ENCODE results near the gene ZNF579. TPM values are rescaled to one million over a fixed set of nuclear protein-coding genes. Genes with fewer than 3 reads are reported as not detected.

ZNF579 gene
- total and polyA plus RNA-seq, 2 of the 13 experiments (the other 11 are each of a cell fraction or from before 2014, with no cell fraction given) = 2.1 to 2.9 TPM

DNA sequence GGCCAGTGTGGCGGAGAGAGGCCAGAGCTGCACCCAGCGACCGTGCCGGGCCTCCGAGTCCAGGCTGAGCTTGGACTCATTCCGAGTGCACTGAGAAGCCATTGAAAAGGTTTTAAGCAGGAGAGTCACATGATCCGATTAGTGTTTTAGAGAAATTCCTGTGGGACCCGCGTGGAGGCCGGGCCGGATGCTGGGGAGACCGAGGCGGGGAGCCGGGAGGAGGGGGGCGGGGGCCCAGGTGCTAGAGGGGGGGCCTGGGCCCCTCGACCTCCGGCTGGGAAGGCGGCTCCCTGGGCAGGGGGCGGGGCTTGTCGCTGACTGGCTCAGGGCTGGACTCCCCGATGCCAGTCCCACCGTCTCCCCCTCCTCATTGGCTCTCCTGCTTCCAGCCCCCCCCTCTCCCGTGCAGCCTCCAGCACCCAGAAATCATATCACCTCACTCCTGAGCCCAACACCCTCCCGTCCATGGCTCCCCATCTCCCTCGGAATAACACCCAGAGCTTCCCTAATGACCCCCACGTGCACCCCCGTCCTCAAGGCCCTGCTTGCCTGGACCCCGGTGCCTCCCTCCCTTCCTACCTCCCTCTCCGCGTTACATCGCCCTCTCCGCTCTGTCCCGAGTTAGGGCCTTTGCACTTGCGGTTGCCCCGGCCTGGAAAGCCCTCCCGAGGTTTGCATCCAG lies 5.2 kb upstream of the ZNF579 start (continued):
- TF ChIP-seq SIX4 (CRISPR knock-in tag; IDR thresholded peaks at IDR 0.05) (no peak), DNMT1 (CRISPR knock-in tag; IDR thresholded peaks at IDR 0.05) (no peak), ZFX (CRISPR knock-in tag; IDR thresholded peaks at IDR 0.05; ENCODE audit: low read depth) (peak; percentile 65), HNRNPLL (IDR thresholded peaks at IDR 0.05; ENCODE audit: low read depth, low read length, poor library complexity, severe bottlenecking) (peak; percentile 33), GTF3A (CRISPR knock-in tag; conservative IDR thresholded peaks at IDR 0.05) (no peak), ZNF326 (CRISPR knock-in tag; IDR thresholded peaks at IDR 0.05; ENCODE audit: borderline replicate concordance) (no peak), ZNF747 (CRISPR knock-in tag; IDR thresholded peaks at IDR 0.05; ENCODE audit: borderline replicate concordance) (no peak), TP53 (CRISPR knock-in tag; conservative IDR thresholded peaks at IDR 0.05) (no peak), ZNF34 (CRISPR knock-in tag; IDR thresholded peaks at IDR 0.05; ENCODE audit: borderline replicate concordance) (no peak), ZBTB38 (CRISPR knock-in tag; IDR thresholded peaks at IDR 0.05) (peak; percentile 72; the same call in 1 of the 2 replicates), MED1 (CRISPR knock-in tag; IDR thresholded peaks at IDR 0.05) (0 out of 2 replicates have a peak, but pooled peaks have one; percentile 16), ELF4 (CRISPR knock-in tag; IDR thresholded peaks at IDR 0.05; ENCODE audit: borderline replicate concordance) (no peak), SP140L (CRISPR knock-in tag; IDR thresholded peaks at IDR 0.05; ENCODE audit: borderline replicate concordance) (no peak), NFE2L2 (IDR thresholded peaks at IDR 0.05; ENCODE audit: low read length) (no peak), IKZF1 (IDR thresholded peaks at IDR 0.05) (no peak), CHD4 (IDR thresholded peaks at IDR 0.05; ENCODE audit: borderline replicate concordance, low read length) (no peak), TMF1 (CRISPR knock-in tag; IDR thresholded peaks at IDR 0.05; ENCODE audit: low read depth) (no peak)
- TF ChIP-seq, protein P1, sequence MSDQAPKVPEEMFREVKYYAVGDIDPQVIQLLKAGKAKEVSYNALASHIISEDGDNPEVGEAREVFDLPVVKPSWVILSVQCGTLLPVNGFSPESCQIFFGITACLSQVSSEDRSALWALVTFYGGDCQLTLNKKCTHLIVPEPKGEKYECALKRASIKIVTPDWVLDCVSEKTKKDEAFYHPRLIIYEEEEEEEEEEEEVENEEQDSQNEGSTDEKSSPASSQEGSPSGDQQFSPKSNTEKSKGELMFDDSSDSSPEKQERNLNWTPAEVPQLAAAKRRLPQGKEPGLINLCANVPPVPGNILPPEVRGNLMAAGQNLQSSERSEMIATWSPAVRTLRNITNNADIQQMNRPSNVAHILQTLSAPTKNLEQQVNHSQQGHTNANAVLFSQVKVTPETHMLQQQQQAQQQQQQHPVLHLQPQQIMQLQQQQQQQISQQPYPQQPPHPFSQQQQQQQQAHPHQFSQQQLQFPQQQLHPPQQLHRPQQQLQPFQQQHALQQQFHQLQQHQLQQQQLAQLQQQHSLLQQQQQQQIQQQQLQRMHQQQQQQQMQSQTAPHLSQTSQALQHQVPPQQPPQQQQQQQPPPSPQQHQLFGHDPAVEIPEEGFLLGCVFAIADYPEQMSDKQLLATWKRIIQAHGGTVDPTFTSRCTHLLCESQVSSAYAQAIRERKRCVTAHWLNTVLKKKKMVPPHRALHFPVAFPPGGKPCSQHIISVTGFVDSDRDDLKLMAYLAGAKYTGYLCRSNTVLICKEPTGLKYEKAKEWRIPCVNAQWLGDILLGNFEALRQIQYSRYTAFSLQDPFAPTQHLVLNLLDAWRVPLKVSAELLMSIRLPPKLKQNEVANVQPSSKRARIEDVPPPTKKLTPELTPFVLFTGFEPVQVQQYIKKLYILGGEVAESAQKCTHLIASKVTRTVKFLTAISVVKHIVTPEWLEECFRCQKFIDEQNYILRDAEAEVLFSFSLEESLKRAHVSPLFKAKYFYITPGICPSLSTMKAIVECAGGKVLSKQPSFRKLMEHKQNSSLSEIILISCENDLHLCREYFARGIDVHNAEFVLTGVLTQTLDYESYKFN (CRISPR knock-in tag; conservative IDR thresholded peaks at IDR 0.05) = peak; percentile 41
- TF ChIP-seq, protein P2, sequence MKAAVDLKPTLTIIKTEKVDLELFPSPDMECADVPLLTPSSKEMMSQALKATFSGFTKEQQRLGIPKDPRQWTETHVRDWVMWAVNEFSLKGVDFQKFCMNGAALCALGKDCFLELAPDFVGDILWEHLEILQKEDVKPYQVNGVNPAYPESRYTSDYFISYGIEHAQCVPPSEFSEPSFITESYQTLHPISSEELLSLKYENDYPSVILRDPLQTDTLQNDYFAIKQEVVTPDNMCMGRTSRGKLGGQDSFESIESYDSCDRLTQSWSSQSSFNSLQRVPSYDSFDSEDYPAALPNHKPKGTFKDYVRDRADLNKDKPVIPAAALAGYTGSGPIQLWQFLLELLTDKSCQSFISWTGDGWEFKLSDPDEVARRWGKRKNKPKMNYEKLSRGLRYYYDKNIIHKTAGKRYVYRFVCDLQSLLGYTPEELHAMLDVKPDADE (CRISPR knock-in tag; IDR thresholded peaks at IDR 0.05) = no peak
- TF ChIP-seq, protein P3, sequence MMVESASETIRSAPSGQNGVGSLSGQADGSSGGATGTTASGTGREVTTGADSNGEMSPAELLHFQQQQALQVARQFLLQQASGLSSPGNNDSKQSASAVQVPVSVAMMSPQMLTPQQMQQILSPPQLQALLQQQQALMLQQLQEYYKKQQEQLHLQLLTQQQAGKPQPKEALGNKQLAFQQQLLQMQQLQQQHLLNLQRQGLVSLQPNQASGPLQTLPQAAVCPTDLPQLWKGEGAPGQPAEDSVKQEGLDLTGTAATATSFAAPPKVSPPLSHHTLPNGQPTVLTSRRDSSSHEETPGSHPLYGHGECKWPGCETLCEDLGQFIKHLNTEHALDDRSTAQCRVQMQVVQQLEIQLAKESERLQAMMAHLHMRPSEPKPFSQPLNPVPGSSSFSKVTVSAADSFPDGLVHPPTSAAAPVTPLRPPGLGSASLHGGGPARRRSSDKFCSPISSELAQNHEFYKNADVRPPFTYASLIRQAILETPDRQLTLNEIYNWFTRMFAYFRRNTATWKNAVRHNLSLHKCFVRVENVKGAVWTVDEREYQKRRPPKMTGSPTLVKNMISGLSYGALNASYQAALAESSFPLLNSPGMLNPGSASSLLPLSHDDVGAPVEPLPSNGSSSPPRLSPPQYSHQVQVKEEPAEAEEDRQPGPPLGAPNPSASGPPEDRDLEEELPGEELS (CRISPR knock-in tag; IDR thresholded peaks at IDR 0.05) = 0 out of 2 replicates have a peak, but pooled peaks have one; percentile 12
- TF ChIP-seq, protein P4, sequence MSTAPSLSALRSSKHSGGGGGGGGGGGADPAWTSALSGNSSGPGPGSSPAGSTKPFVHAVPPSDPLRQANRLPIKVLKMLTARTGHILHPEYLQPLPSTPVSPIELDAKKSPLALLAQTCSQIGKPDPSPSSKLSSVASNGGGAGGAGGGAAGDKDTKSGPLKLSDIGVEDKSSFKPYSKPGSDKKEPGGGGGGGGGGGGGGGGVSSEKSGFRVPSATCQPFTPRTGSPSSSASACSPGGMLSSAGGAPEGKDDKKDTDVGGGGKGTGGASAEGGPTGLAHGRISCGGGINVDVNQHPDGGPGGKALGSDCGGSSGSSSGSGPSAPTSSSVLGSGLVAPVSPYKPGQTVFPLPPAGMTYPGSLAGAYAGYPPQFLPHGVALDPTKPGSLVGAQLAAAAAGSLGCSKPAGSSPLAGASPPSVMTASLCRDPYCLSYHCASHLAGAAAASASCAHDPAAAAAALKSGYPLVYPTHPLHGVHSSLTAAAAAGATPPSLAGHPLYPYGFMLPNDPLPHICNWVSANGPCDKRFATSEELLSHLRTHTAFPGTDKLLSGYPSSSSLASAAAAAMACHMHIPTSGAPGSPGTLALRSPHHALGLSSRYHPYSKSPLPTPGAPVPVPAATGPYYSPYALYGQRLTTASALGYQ (CRISPR knock-in tag; IDR thresholded peaks at IDR 0.05) = no peak
